SKM-1 (cell line): ENCODE results near the gene ARHGAP27.
"Not testable (repeated sequence)": the region's sequence is repeated elsewhere in the genome, so short reads cannot be mapped to it uniquely, and the experiment has no call there.

Experiments used
- DNase-seq: peaks from one replicate; lab custom pipeline; 2025; ENCODE audit not compliant: unreplicated experiment; lab: John Stamatoyannopoulos, UW

ARHGAP27 gene

GRCh38 chr17:45447650-45448049, 15.0 kb upstream of the ARHGAP27 start:
- not testable (repeated sequence) for DNase-seq

GRCh38 chr17:45446872-45447625, 14.4 kb upstream of the ARHGAP27 start:
- DNase-seq, result not testable (repeated sequence)

DNA sequence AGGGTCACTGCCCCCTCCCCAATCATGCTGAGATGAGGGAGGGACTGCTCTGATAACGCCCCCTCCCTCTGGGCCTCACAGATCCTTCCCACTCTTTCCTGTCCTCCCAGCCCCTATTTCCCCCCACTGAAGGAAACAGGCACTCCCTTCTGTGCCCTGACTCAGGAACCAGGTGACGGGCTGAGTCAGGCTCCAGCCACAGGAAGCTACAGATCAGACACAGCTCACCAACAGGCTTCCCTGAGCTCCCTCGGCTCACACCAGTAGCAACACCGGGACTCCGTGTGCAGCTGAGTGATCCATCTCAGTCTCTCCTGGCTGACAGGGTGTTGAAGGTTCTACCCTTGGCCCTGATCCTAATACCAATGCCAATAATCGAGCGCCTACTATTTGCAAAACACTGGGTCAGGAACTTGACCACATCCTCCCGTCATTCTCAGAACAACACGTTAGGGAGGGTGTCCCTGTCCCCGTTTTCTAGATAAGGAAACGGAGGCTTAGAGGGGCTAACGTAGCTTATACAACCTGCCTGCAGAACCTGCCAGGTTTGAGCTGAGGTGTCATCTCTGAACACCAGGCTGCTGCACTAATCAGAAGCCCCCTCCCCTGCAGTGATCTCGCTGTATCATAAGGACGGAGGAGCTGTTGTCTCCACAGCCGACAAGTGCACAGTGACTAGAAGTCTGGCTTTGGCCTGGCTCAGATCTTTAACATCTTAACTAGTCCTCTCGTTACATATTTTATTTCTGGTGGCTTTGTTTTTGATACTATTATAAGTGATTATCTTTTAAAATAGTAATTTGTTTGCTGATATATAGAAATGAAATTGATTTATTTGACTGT, 13.5 kb upstream of the ARHGAP27 start:
- not testable (repeated sequence) for DNase-seq

DNA sequence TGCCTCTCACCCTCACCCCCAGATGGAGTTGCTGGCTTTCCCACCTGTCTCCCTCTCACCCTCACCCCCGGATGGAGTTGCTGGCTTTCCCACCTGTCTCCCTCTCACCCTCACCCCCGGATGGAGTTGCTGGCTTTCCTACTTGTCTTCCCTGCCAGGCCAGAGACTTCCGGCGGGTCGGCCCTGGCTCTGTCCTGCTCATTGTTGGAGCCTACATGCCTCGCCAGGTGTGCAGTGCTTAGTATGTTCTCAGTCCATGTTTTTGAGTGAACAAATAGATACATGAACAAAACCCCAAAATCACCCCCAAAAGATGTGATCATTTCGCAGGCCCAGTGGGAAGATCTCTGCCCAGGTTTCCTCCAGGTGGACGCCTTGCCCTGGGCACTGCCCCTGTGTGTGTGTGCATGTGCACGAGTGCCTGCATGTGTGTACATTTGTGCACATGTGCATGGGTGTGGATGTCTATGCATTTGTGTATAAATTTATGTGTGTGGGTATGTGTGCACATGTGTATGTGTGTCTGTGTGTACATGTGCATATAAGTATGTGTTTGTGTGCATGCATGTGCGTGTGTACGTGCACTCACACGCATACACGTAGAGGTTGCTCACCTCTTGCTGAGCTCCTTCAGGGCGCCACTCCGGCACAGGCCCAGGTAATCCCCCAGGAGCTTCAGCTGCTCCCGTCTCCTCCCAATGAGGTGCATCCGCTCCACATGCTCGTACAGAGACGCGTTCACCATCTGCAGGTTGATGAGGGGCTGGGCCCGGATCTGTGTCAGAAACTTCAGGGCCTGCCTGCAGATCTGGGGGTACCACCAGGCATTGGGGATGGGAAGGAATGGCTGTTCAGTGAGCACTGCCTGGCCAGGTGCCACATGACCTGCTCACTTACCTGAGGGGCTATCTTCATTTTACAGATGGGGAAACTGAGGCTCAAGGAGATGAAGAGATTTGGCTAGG, 12.5 kb upstream of the ARHGAP27 start:
- DNase-seq, result not testable (repeated sequence)

GRCh38 chr17:45444301-45444700, 11.6 kb upstream of the ARHGAP27 start:
- DNase-seq, result not testable (repeated sequence)

DNA sequence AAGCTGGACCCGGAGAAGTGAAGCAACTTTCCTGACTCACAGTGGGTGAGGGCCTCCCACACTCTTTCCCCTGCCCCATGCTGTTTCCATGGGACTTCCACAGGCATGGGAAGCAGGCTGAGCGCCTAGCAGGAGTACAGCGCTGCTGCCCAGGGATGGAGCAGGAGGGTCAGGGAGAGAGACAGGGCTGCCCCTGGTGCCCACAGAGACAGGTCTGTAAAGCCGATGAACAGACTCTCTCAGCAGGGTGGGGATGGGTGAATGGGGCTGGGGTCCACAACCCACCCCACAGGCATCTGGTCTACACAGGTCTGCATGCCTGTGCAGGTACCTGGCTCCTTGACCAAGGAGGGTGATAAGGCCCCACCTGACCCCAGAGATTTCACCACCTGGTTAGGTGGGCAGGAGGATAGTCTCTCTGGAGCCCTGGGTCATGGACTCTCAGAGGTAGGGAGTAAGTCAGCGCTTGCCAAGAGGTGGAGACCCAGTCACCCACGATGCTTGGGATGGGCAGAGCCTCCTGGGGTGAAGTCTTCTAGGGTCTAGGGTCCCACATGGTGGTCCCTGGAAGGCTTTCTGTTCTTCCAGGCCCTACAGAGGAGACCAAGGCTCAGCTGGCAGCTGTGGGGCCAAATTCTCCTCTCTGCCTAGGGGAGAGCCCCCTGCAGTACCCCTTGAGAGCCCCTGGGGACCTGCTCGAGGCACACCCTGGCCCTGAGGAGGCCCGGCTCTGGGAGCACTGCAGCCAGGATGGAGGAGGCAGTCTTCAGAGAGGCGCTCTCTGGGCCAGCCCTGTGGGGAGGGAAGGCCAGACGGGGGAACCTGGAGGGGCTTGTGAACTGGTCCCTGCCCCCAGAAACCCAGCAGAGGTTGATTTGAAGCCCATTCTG, 10.9 kb upstream of the ARHGAP27 start:
- not testable (repeated sequence) for DNase-seq

DNA sequence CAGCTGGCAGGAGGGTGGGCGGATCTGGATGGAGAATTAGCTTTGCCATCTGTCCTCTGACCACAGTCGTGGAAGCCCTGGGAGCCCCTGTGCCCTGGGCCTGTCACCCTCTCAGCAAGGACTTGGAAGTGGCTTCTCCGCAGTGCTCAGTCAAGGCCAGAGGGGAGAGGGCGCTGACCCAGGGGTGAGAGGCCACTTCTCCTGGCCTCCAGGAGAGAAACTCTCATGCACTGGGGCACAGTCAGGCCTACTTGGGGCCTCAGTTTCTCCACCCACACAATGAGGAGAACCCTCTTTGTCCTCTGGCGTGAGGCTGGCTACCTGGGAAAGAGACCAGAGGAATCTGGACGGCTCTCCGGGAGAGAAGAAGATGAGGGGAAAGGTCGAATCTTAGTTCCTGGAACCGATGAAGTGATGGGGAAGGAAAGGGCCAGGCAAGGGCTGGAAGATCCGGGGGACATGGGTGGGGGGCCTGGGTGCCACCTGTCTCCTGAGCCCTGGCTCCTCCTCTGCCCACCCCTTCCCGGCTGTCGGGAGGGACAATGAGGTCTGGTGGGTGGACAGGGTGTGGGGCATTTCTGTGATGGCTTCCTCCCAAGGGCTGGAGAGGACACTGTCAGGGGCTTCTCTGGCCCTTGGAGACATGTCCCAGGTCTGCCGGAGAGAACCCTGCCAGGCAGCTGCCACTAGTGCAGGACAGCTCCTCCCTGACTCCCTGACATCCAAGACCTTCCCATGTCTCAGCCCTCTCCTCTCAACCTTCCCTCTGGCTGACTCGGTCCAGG, 9.0 kb upstream of the ARHGAP27 start:
- DNase-seq, result no peak

GRCh38 chr17:45440839-45441515, 8.3 kb upstream of the ARHGAP27 start:
- DNase-seq, result not testable (repeated sequence)

- no peak for DNase-seq
Observed at GRCh38 chr17:45440161-45440778, 7.6 kb upstream of the ARHGAP27 start.

- no peak for DNase-seq
Observed at GRCh38 chr17:45438931-45439610, 6.4 kb upstream of the ARHGAP27 start.

DNA sequence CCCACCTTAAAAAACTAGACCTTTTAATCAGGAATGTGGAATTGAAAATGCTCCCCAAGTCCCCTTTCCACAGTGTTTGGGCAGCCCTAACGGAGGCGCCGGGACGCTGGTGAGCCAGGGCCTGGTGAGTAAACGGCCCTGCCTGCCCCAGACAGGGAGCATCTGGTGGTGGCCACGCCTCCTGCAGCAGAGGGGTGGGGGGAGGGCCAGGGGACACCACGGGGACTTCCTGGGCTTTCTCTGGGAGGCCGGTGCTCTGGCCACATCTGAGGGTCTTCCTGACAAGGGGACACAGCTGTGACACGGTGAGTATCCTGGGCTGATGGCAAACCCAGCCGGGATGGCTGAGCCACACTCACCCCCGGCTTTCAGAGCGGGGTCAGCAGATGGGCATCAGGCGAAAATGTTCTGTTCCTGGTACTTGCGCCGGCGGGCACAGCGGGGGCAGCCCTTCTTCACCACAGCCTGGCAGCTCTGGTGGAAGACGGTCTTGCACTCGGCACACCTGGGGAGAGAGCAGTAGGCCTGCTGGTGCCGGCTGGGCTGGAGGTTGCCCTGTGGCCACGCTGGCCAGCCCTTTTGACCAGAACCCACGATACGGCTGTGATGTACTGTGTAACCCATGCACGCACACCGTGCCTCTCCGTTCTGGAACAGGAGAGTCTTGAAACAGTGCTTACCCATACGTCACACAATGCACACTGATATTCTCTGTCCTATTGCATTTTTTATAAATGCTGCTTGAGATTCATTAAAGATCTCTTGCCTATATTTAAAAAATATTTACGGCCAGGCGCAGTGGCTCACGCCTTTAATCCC, 5.0 kb upstream of the ARHGAP27 start:
- no peak for DNase-seq

DNA sequence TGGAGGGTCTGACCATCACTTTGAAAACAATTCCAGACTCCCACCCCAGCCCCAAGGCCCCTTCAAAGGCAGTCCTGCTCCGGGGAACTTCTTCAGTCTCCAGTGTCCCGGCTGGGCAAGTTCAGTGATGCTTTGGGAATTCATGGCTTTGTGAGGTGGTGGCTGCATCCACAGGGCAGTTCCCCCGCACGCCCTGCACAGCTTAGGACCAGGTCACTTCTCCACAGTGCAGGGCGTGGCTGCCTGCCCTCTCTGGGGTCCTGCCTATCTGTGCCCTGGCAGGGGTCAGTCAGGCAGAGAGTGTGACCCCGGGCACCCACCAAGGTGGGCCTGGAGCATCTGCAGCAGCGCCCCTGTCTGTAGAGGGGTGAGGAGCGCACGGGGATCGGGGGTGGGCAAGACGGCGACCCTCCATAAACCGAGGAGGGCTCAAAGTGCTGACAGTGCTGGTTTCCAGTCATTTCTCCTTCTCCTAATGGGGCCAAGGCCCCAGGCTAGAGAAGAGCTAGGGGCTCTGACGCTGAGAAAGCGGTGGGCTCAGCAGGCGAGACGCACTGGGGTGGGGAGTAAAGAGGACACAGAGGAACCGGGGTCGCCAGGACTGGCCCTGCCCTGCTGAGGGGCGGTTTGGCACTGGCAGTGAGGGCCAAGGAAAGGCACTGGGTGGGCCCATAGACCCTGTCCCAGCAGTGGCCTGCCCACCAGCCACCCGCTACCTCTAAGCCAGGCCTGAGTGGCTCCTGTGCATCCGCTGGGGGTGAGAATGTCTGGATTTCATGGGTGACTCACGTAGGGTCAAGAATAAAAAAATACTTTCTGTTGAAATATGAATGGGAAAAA, 4.2 kb upstream of the ARHGAP27 start:
- DNase-seq, result no peak

- DNase-seq, result no peak
Observed at GRCh38 chr17:45436161-45436560, 3.5 kb upstream of the ARHGAP27 start.

GRCh38 chr17:45435481-45435880, 2.8 kb upstream of the ARHGAP27 start:
- no peak for DNase-seq

DNA sequence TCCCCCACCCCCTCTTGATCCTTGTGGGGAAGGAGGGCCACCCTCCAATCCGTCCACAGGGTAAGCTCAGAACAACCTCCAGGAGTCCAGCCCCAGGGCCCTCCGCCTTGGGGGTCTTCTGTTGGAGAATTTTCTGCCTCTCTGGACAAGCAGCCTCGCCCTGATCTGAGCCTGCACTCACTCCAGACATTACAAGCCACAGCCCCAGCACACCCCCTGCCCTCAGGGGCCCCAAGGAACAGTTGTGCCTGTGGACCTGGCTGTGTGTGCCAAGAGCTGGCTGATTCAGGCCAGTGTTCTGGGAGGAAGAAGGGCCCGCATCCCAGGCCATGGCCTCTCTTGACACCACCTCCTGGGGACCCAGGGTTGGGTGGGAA, 477 bp upstream of the ARHGAP27 start:
- DNase-seq, result no peak
